HG03045 (cell line): ENCODE results near the gene DLX2.

Experiments used
- ATAC-seq: cut with Tn5 transposase; IDR thresholded peaks from one replicate; pipeline ENCODE4 v1.9.1; 2021; ENCODE audit warnings: mild to moderate bottlenecking, moderate library complexity; ENCODE audit not compliant: unreplicated experiment

DLX2 gene

DNA sequence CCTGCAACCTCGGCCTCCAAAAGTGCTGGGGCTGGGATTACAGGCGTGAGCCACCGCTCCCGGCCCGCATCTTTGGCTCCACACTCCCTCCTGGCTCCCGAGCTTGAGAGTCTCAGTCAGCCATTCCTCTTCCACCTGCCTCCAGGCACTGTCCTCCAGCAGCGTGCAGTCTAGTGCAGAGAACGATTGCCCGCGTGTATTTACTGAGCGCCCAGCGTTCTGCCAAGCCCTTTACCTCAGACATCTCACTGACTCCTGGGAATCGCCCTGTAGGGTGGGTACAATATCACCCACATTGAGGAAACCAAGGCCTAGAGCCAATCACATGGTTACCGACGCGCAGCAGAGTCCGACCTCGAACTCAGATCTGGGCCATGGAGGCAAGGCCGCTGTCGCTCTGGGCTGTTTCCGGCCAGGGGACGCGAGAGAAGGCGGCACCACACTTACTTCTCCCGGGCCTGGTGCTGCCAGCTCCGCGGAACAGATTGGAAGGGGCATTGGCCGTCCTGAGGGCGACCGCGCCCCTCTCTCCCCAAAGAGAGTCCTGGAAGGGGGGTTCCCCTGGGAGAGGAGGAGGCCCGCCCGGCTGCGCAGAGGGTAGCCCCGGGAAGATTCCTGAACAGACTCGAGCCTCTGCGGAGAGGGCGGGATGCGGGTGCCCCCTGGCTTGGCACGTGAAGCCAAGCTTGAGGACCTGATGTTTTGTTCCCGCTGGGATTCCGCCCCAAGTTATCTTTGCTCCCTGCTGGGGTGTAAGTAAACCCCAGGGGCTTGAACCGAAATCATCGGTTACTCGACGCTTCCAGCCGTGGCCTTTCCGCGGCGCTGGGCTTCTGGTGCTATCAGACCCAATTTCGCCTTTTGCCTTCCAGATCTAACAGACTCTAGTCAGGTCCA, 5.2 kb upstream of the DLX2 start:
- no peak for ATAC-seq

DNA sequence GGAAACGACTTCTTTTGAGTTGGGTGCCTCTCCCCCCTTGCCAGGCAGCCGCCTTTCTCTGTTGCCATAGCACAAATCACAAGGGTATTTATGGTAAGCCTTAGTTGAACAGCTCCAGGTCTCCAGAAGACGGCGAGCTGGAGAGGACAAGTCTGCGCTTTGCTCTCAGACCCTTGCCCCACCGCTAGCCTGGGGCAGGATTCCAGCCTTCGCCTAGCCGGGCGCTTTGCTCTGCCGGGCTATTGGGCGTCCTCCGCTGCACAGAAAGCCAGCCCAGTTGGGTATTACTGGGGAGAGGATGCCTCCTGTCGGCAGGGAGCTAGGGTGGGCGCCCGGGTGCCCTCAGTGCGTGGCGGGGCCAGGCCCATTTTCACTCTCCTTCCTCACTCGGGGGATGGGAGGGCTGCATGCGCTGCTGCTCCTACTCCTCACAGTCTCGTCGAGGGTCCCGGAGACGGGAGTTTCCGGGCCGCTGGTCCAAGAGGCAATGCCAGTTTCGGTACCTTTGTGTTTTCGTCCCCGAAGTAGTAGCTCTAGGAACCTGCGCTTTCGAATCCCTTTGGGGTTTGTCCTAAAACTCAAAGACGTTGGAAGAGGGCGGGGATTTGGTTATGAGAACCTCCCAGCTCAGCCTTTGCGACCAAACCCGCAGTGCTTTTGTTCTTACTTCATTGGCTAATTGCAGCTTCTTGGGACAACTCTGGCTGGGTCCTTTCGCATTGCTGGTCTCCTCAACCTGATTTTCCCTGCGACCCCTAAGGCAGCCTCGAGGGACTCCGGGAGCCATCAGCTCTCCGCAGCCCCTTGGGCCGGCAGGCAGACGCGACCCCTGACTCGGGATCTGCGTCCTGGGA, 3.6 kb upstream of the DLX2 start:
- no peak for ATAC-seq

DNA sequence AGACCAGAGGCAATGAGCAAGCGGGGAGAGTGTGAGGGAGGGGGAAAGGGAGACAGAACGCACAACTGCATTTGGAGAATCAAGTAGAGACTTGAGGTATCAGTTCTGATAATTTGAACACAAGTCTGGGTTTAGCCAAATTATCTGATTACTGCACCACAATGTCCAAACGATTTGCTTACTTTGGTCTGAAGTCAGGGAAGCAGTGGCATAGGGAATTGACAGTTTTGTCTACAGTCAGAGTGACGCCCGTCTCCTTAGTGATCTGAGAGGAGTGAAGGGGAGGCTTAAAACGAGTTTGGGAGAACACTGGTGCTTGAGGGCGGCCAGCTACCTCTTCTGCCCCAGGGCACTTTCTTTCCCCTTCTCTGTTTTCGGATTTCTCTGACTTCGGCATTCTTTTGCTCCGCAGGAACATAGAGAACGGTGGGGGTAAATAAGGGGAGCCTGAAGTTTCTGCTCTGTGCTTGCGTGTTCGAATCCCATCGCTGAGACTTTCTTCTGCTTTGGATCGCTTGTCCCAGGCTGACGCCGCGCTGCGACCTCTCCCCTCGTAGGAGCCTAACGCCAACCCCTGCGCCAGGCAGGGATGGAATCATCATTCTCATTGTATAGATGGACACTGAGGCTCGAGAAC, 2.9 kb upstream of the DLX2 start:
- ATAC-seq = no peak

DNA sequence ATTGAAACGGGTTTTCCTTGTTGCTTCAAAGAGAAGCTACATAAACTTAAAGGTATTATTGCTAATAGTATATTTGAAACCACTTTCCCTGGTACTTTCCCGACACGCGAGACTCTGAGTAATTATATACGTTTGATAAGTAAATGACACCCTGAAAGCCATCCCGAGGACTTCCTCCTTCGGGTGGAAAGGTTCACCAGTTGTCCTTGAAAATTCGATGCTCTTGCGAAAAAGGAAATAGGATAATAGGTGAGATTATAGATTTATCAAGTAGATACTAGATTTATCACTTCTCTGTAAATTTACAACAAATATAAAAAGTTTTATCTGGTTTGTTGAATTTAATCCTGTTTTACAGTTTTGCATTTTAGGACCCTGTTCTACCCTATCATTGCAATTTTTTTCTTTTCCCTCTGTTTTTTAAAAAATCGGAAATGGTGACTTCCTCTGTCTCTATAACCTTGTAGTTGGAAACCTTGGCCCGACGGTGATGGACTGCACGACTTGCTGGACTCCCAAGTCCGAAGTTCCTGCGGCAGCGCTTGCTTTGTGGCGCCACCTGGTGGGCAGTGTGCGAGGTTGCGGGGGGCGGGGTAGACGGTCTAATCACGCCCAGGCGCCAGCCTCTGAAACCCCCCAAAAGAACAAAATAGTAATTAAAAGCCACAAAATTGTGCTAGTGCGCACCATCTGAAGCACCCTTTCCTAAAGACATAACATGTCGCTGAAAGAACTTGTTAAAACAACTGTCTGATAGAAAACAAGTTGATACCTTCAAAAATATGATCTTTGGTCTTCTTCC, 972 bp upstream of the DLX2 start:
- no peak for ATAC-seq

DNA sequence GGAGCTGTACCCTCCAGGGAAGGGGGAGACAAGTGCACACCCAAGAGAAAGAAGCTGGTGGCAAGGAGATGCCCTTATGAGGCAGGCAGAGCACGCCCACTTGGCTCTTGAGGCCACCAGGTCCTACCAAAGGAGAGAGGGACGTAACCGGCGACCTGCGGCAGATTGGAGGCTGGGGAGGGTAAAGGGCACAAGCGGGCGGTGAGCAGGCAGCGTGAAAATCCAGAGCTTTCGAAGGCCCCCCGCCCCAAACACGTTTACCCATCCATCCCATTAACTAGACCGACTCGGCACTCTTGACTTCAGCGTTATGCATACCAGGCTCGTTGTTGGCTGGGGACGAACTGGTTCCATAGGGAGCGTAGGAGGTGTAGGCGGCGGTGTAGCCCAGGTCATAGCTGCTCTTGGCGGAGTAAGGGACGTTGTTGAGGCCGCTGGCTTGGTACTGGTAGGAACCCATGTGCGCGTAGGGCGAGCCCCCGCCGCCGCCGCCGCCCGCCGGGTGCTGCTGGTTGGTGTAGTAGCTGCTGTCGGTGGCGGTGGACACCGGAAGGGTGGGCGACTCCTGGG, 794 bp downstream of the DLX2 start:
- peak; percentile 4 for ATAC-seq

DNA sequence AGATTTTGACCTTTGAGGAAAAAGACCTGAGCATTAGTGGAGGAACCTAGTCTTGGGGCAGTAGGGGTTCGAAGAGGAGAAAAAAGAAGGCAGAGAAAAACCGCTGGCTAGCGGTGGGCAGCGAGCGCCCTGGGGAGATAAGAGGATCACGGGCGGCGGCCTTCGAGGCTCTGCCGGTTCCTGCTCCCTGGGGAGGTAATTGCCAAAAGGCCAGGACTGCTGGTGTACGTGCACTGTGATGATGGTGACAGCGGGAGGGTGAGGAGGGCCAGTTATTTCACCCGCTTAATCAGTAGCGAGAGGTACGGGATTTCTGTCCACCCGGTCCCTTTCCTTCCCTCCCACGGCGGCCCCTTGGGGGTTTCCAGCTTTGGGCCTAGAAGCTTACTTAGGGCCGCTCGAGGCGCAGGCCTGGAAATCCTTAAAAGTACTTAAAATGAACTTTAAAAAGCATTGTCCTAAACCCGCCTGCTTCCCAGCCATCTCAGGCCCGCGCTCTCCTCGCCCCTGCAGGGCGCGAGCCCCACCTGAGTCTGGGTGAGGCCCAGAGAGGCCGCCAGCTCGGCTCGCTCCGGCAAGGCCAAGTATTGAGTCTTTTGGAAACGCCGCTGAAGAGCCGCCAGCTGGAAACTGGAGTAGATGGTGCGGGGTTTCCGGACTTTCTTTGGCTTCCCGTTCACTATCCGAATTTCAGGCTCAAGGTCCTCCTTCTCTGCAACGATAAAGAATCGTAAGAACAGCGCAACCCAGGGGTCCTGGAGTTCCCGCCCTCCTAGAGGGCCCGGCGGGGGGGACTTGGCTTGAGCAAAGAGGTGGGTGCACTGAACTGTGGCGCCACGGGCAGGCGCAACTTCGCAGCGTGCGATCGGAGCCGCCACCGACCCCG, 1.5 kb downstream of the DLX2 start:
- ATAC-seq = no peak

DNA sequence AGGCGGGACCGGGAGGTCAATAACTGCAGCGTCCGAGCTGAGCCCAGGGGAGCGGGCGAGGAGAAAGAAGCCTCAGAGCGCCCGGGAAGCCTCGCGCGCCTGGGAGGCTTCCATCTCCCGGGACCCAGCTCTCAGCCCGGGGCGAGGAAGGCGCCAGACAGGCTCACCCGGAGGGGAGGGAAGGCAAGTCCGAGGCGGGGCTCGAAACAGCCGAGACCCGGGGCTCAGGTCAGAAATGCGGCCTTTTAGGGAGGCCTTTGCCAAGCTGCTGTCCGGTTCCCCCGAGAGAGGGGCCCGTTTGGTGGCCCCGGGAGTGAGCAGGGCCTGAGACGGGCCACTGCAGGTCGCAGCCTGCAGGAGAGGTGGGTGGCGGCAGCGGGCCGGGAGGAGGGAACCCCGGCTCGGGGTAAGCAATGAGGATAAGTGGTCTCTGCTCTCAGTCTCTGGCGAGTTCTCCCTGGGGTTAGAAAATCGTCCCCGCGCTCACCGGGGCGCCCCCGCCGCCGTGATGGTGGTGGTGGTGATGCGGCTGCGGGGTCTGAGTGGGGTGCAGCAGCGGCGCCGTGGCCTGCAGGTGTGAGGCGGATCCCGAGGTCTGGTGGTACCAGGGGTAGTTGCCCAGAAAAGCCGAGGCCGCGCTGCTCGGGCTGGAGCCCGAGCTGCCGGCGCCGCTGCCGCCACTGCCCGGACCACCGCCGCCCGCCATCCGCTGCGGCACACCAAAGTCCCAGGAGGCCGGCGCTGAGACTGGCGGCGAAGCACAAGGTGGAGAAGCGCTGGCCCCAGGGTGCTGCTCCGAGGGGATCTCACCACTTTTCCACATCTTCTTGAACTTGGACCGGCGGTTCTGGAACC, 2.4 kb downstream of the DLX2 start:
- no peak for ATAC-seq

DNA sequence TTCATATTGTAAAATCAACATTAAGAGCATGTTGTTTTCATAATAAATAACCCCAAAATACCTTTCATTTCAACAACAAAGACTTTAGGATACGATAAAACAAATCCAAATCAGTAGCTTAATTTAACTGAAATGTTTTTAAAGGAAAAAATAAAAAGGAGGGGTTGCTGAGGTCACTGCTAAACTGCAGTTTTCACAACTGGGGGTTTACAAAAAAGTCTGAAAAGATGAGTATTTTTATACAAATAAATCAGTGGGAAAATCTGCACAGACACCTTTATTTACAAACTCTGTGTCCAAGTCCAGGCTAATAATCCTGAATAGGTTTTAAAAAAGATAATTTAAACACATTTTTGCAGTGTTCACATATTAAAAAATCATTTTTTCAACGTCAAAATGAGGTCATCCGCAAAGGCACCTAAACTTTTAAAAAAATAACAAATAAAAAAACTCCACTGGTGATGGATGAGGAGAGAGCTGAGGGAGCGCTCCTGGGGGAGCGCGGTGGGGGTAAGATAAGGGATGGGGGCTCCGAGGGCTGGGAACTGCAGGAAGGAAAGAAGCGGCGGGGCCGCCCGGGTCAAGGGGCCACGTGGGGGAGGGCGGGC, 3.1 kb downstream of the DLX2 start:
- ATAC-seq = no peak

DNA sequence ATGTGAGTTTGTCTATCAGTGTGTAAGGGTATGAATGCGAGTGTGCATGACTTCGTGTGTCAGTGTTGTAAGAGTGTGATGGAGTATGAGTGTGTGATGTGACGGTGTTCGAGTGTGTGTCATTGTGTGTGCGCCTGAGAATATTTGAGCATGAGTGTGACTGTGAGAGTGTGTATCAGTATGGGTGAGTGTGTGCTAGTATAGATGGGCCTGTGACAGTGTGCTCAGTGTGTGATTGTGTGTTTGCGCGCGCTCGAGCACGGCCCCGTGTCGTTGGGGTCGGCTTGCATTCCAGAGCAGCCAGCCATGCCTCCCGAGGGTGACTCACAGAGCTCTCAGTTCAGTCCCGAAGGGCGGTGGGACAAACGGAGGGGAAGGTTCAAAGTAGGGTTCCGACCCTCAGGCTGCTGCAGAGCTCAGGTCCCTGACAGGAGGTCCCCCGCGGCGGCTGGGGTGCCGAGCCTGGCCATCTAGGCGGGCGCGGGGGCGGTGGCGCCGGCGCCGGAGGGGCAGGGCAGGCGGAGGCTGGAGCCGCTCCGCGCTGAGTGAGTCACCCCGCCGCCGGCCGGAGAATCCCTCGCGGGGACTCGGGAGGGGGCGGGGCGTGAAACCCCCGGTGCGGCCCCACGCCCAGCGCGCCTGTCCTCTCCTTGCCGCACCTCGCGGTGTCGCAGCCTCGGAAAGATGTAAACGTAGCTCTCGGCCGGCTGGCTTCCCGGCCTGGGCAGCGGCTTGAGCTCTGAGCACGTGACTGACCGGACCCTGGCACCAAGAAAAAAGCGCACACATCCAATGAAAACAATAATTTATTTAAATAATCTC, 3.8 kb downstream of the DLX2 start:
- ATAC-seq = no peak

DNA sequence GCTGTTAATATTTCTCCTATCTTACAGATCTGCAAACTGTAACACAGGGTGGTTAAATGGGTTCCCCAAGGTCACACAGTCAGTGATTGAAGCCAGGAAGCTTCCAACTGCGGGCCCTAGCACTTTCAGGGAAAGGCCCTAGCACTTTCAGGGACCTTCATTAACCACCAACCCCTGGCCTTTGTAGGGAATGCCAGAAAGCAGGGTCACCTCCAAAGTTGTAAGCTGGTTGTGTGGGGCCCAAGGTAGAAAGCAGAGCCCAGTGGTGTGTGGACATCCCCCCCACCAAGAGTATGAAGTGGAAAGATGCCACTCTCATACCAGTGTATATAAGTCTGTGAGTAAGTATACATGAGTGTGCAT, 4.4 kb downstream of the DLX2 start:
- ATAC-seq = no peak

DNA sequence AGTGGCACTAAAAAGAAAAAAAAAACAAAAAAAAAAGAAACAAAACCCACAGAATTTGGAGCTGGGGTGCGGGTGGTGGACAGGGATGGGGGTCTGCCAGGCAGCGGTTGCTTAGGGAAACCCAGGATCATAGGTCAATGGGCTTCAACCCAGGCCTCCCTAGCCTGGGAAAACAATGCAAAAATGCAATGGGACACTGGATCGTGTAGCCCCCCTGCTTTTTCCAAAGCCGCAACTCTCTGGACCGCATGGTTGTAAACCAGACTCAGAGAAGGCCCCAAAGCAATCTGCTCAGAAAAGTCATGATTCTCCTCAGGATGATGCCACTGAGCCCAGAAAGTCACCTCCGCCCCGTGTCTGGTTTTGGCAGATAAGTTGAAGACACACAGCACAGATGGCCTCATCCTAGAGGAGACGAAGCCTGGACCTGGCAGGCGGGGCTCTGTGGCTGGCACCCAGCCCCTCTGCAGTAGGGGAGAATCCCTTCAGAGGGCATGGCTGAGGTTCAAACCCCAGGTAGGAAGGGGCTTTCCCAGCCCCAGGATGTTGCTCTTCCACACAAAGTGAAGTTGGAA, 5.1 kb downstream of the DLX2 start:
- ATAC-seq = no peak

DNA sequence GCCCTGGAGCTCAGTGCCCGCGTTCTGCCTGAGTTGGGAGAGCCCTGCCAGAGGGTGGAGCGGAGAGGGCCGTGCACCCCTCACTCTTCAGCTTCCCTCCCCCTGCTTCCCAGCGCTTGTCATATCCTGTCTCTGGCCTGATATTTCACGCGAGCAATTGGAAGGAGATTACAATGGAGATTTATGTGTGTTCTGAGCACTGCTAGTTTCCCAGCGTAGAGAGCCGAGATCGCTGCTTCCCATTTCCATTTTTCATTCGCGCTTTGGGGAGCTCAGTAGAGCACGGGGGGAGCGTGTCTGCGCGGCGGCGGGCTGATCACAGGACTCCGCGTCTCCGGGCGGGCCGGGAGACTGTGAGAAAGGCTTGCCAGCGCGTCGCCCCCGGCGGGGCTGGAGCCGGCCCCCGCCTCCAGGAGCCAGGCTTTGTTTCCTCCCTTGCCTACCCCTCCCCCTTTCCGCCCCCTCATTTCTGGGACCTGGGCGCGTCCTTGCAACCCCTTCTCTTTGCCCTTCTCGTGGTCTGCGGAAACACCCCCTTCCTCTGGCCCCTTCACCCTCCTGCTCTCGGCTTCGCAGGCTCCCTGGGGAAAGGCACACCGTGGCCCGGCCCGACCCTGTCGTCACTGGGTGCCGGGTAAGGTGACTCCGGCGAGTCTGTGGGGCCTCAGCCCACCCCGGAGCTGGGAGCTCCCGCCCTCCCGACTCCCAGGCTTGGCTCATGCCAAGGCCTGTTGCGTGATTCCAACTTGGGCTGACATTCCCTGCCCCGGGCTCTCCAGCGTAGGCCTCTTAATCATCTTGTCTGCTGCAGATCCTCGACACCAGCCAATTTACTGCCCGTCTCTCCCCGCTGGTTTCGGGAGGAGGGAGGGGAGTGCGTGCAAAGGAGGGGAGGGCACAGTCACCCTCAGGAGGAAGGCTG, 5.8 kb downstream of the DLX2 start:
- ATAC-seq = no peak

DNA sequence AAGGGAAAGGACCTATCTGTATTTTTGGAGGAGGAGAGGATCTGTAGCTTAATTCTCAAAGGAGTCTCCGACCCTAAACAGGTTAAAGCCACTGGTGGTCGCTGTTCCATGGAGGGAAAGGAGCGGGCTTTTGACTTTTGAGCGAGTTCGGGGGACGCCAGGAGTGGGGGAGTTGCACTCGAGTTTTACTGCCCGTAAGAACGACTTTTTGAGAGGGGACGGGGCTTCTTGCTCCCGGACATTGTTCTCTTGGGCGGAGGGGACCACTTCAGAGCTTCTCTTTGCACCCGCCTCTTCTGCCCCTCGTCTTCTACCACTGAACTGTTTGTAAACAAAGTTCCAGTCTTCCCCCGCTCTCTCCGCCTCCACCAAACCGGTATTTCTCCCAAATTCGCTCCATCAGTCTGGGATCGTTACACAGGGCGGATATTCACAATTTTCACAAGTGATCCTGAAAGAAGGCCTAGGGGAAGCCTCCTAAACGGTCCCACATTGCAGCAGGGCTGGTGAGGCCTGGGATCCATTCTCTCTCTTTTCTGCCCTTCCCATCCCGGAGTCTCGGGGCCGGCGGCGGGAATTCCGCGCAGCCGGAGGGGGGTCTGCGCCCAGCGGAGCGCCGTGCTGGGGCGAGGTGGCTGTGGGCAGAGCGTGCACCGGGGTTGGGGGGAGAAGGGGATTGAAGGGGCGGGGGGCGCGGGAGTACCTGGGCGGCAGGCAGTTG, 6.6 kb downstream of the DLX2 start:
- no peak for ATAC-seq

DNA sequence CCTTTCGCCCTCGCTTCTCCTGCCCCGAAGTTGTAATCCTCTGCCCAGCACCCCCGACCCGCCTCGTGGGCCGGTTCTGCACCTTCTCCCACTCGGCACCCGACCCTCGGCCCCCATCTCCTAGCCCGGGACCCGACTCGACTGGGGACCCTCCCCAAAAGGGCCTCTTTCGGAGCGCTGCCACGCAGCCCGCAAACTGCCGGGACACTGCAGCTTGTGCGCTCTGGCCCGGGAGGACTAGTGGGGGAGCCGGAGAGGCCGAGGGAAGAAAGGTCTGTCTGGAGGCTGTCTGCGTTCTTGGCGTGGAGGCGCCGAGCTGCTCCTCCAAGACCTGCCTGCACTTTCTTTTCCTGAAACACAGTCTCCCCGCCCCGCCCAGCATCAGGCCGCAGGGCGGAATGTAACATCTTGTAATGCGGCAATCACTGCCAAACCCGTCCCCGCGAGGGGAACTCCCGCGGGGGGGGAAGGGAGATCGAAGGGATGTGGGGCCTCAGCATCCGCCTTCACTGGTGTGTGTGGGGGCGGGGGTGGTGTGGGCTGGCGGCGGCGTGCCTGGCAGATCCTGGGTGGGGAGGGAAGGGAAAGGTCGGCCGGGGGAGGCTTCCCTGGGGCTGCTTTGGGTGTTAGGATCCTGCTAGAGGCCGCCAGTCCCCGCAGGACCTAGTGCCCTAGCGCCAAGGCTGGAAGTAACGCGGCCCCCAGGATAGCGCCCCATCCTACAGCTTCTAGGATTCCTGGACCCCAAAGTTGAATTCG, 7.4 kb downstream of the DLX2 start:
- no peak for ATAC-seq
